ENCODE measurements around the gene ASCL2. TPM values are rescaled to one million over a fixed set of nuclear protein-coding genes. Genes with fewer than 3 reads are reported as not detected.

The ASCL2 gene
- total RNA-seq, 1 experiment from 2014 or later = 0.35 TPM

- Histone ChIP-seq H3K79me1 (ENCODE audit: insufficient read depth, low read depth, low read length, poor library complexity, severe bottlenecking) (no peaks in the 10 kb centered on the region), H3K4ac (ENCODE audit: low read depth, low read length) (no peak overlapping the region), H3K56ac (ENCODE audit: insufficient read length, low read depth, low read length) (no peak overlapping the region), H4K8ac (replicated peaks; ENCODE audit: insufficient read length, low read depth, low read length) (no peak overlapping the region), H2BK20ac (ENCODE audit: low read depth, low read length, poor library complexity, severe bottlenecking) (no peak overlapping the region), H3K4me2 (ENCODE audit: insufficient read depth, insufficient read length, low read length) (no peak overlapping the region), H2BK15ac (ENCODE audit: low read depth, low read length) (no peak overlapping the region), H2BK120ac (ENCODE audit: low read depth, low read length, poor library complexity, severe bottlenecking) (no peak overlapping the region), H3T11ph (ENCODE audit: low read length) (no peak overlapping the region), H2AFZ (ENCODE audit: low read length) (no peak overlapping the region), H4K91ac (ENCODE audit: insufficient read length, low read depth, low read length) (no peak overlapping the region), H3K18ac (ENCODE audit: insufficient read length, low read depth, low read length) (no peak overlapping the region), H4K20me1 (ENCODE audit: control insufficient read depth, insufficient read depth, insufficient read length) (no peaks in the 10 kb centered on the region), H3K9me3 (ENCODE audit: control insufficient read depth, low read depth, low read length) (no peaks in the 10 kb centered on the region), H3K27me3 (ENCODE audit: insufficient read depth, low read length) (no peaks in the 10 kb centered on the region; the same call in 1 of the 2 replicates), H3K4me1 (ENCODE audit: insufficient read depth, low read length) (no peaks in the 10 kb centered on the region), H3K9ac (ENCODE audit: extremely low read depth, insufficient read length, low read length) (no peak overlapping the region), H2BK12ac (ENCODE audit: insufficient read length, low read depth, low read length) (no peak overlapping the region), H2AK5ac (ENCODE audit: insufficient read length, low read length) (no peak overlapping the region), H3K23me2 (ENCODE audit: insufficient read length, low read depth, low read length, poor library complexity, severe bottlenecking) (no peaks in the 10 kb centered on the region), H3K23ac (ENCODE audit: insufficient read length, low read depth, low read length) (no peak overlapping the region), H3K27ac (ENCODE audit: insufficient read length, low read depth, low read length) (no peak overlapping the region), H2BK5ac (ENCODE audit: insufficient read length, low read length) (no peak overlapping the region), H4K5ac (ENCODE audit: insufficient read length, low read depth, low read length) (no peak overlapping the region), H3K14ac (ENCODE audit: insufficient read depth, low read length) (no peak overlapping the region), H3K79me2 (ENCODE audit: insufficient read depth, low read length) (no peaks in the 10 kb centered on the region)
- peaks cover 48% of the 10 kb centered on the region for H3K27me3 Mint-ChIP-seq (ENCODE audit: low read depth)
- no peak for TF ChIP-seq CTCF (conservative IDR thresholded peaks at IDR 0.05)
- no peak overlapping the region for H3K27ac Mint-ChIP-seq
- H3K36me3 Mint-ChIP-seq (ENCODE audit: insufficient read depth in 1 of 3, low read depth in 3 of 3) = peaks cover 0 to 2% (median 0%) of the 10 kb centered on the region in 3 experiments; a peak in 1 of 7 replicates
- peaks cover 7 to 11% of the 10 kb centered on the region in 2 experiments; a peak in 3 of 5 replicates for H3K9me3 Mint-ChIP-seq
- no peak overlapping the region for H3K4me3 Mint-ChIP-seq
- H3K4me1 Mint-ChIP-seq = no peaks in the 10 kb centered on the region
- WGBS (ENCODE audit: extremely low coverage, insufficient read length, low lambda C conversion rate) = no CpG with 5 or more reads among the region's 7 CpGs
- DNase-seq = no peak
These were observed 48.3 kb upstream of the ASCL2 start for GRCh38 chr11:2318707-2319106.

Data from H9 (cell line).